Keratinocyte (primary cell): ENCODE data around the gene PUM1.

Source experiments
- CTCF ChIP-seq, 3 experiments: IDR thresholded peaks in 1 of 3; conservative IDR thresholded peaks in 1 of 3; optimal IDR thresholded peaks in 1 of 3; 2 replicates in 2 of 3; 3 replicates in 1 of 3; pipeline versions ENCODE3 to v1.5.1; 2011; ENCODE audit warnings: low read length in 3 of 3, mild to moderate bottlenecking in 3 of 3, moderate library complexity in 2 of 3, control low read depth in 1 of 3, inconsistent platforms in 1 of 3; ENCODE audit not compliant: insufficient read depth in 2 of 3; ENCODE audit errors: extremely low read depth in 1 of 3
- EZH2 ChIP-seq: IDR thresholded peaks from one replicate; pipeline ENCODE4 v1.6.1; 2012; ENCODE audit warnings: inconsistent platforms, mild to moderate bottlenecking, low read length, moderate library complexity

DNA sequence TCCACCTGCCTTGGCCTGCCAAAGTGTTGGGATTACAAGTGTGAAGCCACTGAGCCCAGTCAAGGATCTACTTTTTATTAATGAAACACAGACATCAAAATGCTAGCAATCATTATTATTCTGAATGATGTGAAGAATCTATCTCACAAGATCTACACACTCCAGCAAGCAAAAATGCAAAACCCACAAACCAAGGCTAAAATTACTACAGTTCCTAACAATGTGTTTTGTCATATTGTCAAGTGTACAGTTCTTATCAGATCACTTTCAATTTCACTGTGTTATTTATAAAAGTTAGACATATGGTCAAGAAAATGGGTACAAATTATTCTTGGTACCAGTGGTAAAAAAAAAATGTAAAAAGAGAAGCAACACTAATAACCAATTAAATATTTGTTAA is 95.6 kb downstream of the PUM1 start:
- TF ChIP-seq CTCF (optimal IDR thresholded peaks at IDR 0.05 in 1 of 3, IDR thresholded peaks at IDR 0.05 in 1 of 3, conservative IDR thresholded peaks at IDR 0.05 in 1 of 3; ENCODE audit: extremely low read depth in 1 of 3, insufficient read depth in 2 of 3, low read length in 3 of 3) (no peak), EZH2 (no peak)
